Vagina (tissue), 2 donors: Measurements from ENCODE around the gene FSTL4. TPM values are rescaled to one million over a fixed set of nuclear protein-coding genes. Genes with fewer than 3 reads are reported as not detected.
"Not testable (repeated sequence)": the region's sequence is repeated elsewhere in the genome, so short reads cannot be mapped to it uniquely, and the experiment has no call there.

Experiments
- DNase-seq, 2 donors: peaks; one replicate each; pipeline ENCODE4 v3.0.0-alpha.2; 2017; ENCODE audit errors: extremely low spot score in 2 of 2
- H3K27ac ChIP-seq: fragments of 200-600 bp; sonication (generic); one replicate; pipeline ENCODE4 v1.5.1; 2019
- H3K27me3 ChIP-seq: fragments of 200-600 bp; sonication (generic); one replicate; pipeline ENCODE4 v1.5.1; 2019
- H3K36me3 ChIP-seq, 2 donors: fragments of 200-600 bp; sonication (generic); one replicate each; pipeline ENCODE4 v1.5.1; 2017 to 2019
- H3K4me1 ChIP-seq: fragments of 200-600 bp; sonication (generic); one replicate; pipeline ENCODE4 v1.5.1; 2019
- H3K4me3 ChIP-seq, 2 donors: fragments of 200-600 bp; sonication (generic); 1 replicate in 1 of 2; 2 replicates in 1 of 2; pipeline ENCODE4 v1.5.1; 2016 to 2019
- H3K9me3 ChIP-seq: fragments of 200-600 bp; sonication (generic); one replicate; pipeline ENCODE4 v1.5.1; 2019
- POLR2A ChIP-seq, 2 donors: fragments of 450-650 bp; IDR thresholded peaks; one replicate each; pipeline ENCODE4 v1.6.1; 2017; ENCODE audit warnings: antibody characterized with exemption in 2 of 2, mild to moderate bottlenecking in 2 of 2, moderate library complexity in 2 of 2
- POLR2AphosphoS5 ChIP-seq, 2 donors: sonication (generic); formaldehyde crosslinking; IDR thresholded peaks; one replicate each; pipeline ENCODE4 v1.9.0; 2017; ENCODE audit warnings: antibody characterized with exemption in 2 of 2, mild to moderate bottlenecking in 2 of 2, low read depth in 1 of 2; ENCODE audit not compliant: insufficient read depth in 1 of 2
- intact Hi-C: fragments of 100-400 bp; cut with DNase I; formaldehyde crosslinking; loops from one replicate; pipeline ENCODE4 v1.15.1; 2023
- total RNA-seq: library from RNA; depleted of rRNA; stranded (reverse); fragments of >200 nt; gene quantifications from one replicate; pipeline ENCODE4 v1.2.3, GENCODE V29; 2016
- TF ChIP-seq, protein P1 (sequence below), 3 experiments: fragments of 450-650 bp in 2 of 3; fragments of 200-600 bp in 1 of 3; sonication (generic) in 1 of 3; IDR thresholded peaks; one replicate each; pipeline ENCODE4 v1.5.1; 2017 to 2019; ENCODE audit warnings: antibody characterized with exemption in 3 of 3, mild to moderate bottlenecking in 2 of 3, moderate library complexity in 2 of 3

FSTL4 gene
- total RNA-seq, 1 donor from 2014 or later: 3.7 TPM

DNA sequence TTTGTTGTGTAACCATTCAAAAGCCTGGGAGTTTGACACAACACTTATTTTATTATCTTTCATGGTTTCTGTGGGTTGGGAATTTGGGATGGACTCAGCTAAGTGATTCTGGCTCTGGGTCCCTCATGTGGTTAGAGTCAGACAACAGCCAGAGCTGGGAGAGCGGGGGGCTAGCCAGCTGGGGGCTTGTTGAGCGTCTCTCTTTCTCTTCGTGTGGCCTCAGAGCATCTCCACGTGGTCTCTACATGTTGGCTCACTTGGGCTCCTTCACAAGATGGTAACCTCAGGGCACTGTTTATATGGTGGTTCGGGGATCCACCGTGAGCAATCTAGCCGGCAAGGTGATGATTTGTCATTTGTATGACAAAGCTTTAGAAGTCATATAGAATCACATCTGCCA lies 73.6 kb downstream of the FSTL4 start:
- H3K4me1 ChIP-seq: no peaks in the 10 kb centered on the region
- no peak for TF ChIP-seq POLR2AphosphoS5 (IDR thresholded peaks at IDR 0.05; ENCODE audit: insufficient read depth in 1 of 2, low read depth in 1 of 2)
- H3K27ac ChIP-seq: no peak overlapping the region
- no peaks in the 10 kb centered on the region for H3K27me3 ChIP-seq
- intact Hi-C loops: no loop called here
- H3K36me3 ChIP-seq: no peaks in the 10 kb centered on the region
- DNase-seq: no peak
- no peak overlapping the region for H3K4me3 ChIP-seq
- H3K9me3 ChIP-seq: no peaks in the 10 kb centered on the region

DNA sequence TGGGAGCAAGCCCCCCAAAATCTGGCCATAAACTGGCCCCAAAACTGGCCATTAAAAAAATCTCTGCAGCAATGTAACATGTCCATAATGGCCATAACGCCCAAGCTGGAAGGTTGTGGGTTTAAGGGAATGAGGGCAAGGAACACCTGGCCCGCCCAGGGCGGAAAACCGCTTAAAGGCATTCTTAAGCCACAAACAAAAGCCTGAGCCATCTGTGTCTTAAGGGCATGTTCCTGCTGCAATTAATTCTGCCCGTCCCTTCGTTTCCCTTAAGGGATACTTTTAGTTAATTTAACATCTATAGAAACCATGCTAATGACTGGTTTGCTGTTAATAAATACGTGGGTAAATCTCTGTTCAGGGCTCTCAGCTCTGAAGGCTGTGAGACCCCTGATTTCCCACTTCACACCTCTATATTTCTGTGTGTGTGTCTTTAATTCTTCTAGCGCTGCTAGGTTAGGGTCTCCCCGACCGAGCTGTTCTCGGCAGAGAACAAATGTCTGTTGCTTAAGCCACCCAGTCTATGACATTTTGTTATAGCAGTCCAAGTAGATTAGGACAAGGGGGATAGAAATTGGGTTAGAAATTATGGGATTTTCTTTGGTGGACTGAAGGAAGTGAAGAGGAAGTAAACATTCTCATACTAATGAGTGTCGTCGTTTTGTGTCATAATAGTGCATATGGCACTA lies 77.0 kb downstream of the FSTL4 start:
- H3K9me3 ChIP-seq, H3K36me3 ChIP-seq, H3K27me3 ChIP-seq, intact Hi-C loops, H3K4me3 ChIP-seq, H3K27ac ChIP-seq, DNase-seq, H3K4me1 ChIP-seq: not testable (repeated sequence)

- Histone ChIP-seq H3K27ac (no peak overlapping the region), H3K4me3 (no peak overlapping the region), H3K9me3 (no peaks in the 10 kb centered on the region), H3K4me1 (no peaks in the 10 kb centered on the region), H3K36me3 (no peaks in the 10 kb centered on the region), H3K27me3 (no peaks in the 10 kb centered on the region)
- no peak for DNase-seq
- TF ChIP-seq, protein P1, sequence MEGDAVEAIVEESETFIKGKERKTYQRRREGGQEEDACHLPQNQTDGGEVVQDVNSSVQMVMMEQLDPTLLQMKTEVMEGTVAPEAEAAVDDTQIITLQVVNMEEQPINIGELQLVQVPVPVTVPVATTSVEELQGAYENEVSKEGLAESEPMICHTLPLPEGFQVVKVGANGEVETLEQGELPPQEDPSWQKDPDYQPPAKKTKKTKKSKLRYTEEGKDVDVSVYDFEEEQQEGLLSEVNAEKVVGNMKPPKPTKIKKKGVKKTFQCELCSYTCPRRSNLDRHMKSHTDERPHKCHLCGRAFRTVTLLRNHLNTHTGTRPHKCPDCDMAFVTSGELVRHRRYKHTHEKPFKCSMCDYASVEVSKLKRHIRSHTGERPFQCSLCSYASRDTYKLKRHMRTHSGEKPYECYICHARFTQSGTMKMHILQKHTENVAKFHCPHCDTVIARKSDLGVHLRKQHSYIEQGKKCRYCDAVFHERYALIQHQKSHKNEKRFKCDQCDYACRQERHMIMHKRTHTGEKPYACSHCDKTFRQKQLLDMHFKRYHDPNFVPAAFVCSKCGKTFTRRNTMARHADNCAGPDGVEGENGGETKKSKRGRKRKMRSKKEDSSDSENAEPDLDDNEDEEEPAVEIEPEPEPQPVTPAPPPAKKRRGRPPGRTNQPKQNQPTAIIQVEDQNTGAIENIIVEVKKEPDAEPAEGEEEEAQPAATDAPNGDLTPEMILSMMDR (IDR thresholded peaks at IDR 0.05): no peak
- TF ChIP-seq POLR2AphosphoS5 (IDR thresholded peaks at IDR 0.05; ENCODE audit: insufficient read depth in 1 of 2, low read depth in 1 of 2) (no peak), POLR2A (IDR thresholded peaks at IDR 0.05) (no peak)
- intact Hi-C loops: no loop called here
Observed at GRCh38 chr5:133534566-133534965, 77.8 kb downstream of the FSTL4 start.

DNA sequence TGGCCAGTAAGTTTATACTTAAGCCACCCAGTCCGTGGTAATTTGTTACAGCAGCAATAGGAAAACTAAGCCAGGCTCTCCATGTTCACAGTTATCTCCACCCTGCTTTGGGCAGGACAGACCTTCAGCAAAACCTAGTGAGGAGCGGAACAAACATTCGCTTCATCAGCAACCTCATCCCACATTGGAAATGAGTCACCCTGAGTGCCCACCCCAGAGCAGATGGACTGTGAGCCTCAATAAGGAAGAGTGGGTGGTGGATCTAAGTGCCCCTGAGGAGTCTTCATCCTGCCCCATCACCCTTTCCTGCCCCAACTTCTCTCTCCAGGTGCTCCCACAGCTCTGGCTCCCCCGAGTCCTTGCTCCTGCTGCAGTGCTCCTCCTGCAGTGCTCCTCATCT lies 78.8 kb downstream of the FSTL4 start:
- no peak overlapping the region for H3K27ac ChIP-seq
- DNase-seq: no peak
- H3K4me1 ChIP-seq: no peaks in the 10 kb centered on the region
- intact Hi-C loops: no loop called here
- H3K9me3 ChIP-seq: no peaks in the 10 kb centered on the region
- no peak for TF ChIP-seq POLR2AphosphoS5 (IDR thresholded peaks at IDR 0.05; ENCODE audit: insufficient read depth in 1 of 2, low read depth in 1 of 2)
- TF ChIP-seq, protein P1 (IDR thresholded peaks at IDR 0.05): no peak
- TF ChIP-seq POLR2A (IDR thresholded peaks at IDR 0.05): no peak
- H3K36me3 ChIP-seq: no peaks in the 10 kb centered on the region
- no peaks in the 10 kb centered on the region for H3K27me3 ChIP-seq
- no peak overlapping the region for H3K4me3 ChIP-seq

GRCh38 chr5:133531594-133531993 lies 80.7 kb downstream of the FSTL4 start:
- Histone ChIP-seq H3K9me3 (no peaks in the 10 kb centered on the region), H3K36me3 (no peaks in the 10 kb centered on the region), H3K4me3 (no peak overlapping the region), H3K4me1 (no peaks in the 10 kb centered on the region), H3K27ac (no peak overlapping the region), H3K27me3 (no peaks in the 10 kb centered on the region)
- intact Hi-C loops: no loop called here
- TF ChIP-seq POLR2AphosphoS5 (IDR thresholded peaks at IDR 0.05; ENCODE audit: insufficient read depth in 1 of 2, low read depth in 1 of 2) (no peak), POLR2A (IDR thresholded peaks at IDR 0.05) (no peak)
- TF ChIP-seq, protein P1 (IDR thresholded peaks at IDR 0.05): no peak
- DNase-seq: no peak

GRCh38 chr5:133531178-133531577 lies 81.2 kb downstream of the FSTL4 start:
- Histone ChIP-seq H3K4me3 (no peak overlapping the region), H3K4me1 (no peaks in the 10 kb centered on the region), H3K27me3 (no peaks in the 10 kb centered on the region), H3K27ac (no peak overlapping the region), H3K9me3 (no peaks in the 10 kb centered on the region), H3K36me3 (no peaks in the 10 kb centered on the region)
- TF ChIP-seq POLR2AphosphoS5 (IDR thresholded peaks at IDR 0.05; ENCODE audit: insufficient read depth in 1 of 2, low read depth in 1 of 2): no peak
- no peak for TF ChIP-seq POLR2A (IDR thresholded peaks at IDR 0.05)
- TF ChIP-seq, protein P1 (IDR thresholded peaks at IDR 0.05): no peak
- DNase-seq: no peak
- intact Hi-C loops: no loop called here
